Globus pallidus (tissue), 1 donor: ENCODE data around the gene RAE1.
"Not testable (repeated sequence)": the region's sequence is repeated elsewhere in the genome, so short reads cannot be mapped to it uniquely, and the experiment has no call there.

Experiments
- DNase-seq: peaks from one replicate; pipeline ENCODE4 v3.0.0-alpha.2; 2015; ENCODE audit warnings: low spot score

The RAE1 gene

DNA sequence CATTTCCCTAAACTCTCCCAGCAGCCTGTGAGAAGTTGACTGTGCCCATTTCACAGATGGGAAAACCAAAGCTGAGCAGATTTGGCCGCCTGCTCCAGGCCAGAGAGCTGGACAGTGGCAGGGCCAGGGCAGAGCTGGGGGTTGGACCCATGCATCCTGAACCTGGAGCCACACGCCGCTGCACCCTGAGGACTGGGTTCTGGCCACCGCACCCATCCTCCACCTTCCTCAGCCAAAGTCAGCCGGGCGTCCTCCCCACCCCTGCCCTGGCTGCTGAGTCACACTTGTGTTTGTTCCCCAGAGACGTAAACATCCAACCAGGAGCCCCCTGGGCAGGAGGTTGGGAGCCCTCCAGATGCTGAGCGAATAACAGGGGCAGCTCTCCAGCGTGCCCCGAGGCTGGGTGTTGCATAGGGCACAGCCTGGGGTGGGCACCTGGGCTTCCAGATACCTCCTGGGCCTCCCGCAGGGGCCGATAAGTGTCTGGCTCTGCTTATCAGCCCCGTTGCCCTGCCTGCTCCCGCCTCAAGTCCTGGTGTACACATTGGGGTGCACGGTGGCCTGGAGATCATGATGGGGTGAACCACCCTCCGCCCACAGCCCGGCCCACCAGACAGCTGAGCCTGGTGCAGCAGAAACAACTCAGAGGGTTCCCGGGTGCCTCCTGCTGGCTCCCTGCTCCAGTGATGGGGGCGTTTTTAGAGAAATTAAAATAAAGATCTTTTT lies 64.0 kb downstream of the RAE1 start:
- DNase-seq: no peak

DNA sequence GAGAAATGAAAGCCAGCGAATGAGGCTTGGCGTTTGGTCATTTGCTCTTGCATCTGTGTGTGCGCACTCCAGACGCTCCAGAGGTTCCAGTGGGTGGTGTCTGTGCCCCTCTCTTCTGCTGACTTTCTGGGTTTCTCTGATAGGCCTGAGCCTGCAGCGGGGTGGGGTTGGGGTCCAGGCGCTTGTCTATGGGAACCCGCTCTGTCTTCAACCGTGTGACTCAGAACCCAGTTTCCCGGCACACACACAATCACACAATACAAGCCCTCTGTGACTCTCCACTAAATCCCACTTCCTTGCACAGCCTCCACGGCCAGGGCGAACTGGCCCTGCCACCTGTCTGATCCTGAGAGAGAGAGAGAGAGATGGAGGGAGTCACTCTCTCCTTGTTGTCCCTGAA lies 64.7 kb downstream of the RAE1 start:
- no peak for DNase-seq

- no peak for DNase-seq
These were observed 65.4 kb downstream of the RAE1 start for GRCh38 chr20:57416296-57417022.

DNA sequence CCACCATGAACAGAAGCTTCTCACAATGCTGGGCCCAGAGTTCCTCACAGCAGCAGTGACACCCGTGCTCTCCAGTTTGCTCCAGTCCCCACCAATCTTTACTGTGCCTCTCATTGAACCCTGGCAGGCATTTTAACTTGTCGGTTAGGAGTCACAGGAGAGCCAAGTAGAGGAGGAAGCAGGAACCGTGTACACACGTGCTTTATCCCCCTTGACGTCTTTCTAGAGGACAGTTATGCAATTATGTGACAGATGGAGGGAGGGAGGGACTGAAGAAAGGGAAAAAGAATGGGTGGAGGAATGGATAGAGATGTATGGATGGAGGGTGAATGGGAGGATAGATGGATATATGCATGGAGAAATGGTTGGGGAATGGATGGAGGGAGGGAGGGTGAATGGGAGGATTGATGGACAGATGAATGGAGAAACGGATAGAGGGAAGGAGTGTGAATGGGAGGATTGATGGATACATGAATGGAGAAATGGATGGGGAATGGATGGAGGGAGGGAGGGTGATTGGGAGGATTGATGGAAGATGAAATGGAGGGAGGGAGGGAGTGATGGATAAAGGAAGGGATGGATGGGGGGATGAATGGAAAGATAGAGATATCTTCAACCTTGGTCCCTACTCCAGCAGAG lies 66.1 kb downstream of the RAE1 start:
- DNase-seq: no peak

DNA sequence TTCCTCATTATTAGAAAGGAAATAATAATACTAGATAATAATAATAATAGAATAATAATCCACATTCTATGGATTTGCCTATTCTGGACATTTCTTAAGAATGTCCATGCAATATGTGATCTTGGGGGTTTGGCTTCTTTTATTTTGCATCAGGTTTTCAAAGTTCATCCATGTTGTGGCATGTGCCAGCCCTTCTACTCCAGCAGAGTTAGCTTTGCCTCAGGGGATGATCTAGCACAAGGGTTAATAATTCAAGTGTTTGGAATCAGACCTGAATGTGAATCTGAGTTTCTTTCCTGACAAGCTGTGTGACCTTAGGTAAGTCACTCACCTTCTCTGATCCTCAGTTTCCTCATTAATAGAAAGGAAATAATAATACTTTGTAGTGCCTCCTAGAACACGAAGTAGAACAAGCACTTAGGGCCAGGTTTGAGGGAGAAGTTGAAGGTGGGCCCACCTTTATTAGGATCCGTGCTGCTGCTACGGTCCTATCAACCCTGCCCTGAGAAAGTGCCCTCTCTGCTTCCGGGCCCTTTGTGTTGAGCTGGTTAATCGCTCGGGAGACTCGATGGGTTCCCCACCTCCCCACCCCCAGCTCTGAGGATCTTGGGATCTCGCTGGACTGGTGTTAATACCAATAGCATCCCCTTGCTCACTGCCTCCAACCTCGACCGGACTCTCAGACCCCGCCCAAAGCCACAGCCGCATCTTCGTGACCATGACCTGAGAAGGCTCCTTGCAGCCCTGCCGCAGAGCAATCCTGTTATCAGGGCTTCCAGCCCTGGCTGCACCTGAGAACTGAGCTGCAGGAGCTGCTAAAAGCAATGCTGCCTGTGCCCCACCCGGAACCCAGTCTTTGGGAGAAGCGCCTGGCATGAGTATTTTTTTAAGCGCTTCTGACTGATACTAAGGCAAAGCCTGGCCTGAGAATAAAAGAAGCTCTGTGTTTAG lies 67.0 kb downstream of the RAE1 start:
- DNase-seq: no peak

- not testable (repeated sequence) for DNase-seq
These were observed 68.4 kb downstream of the RAE1 start for GRCh38 chr20:57419479-57419878.

DNA sequence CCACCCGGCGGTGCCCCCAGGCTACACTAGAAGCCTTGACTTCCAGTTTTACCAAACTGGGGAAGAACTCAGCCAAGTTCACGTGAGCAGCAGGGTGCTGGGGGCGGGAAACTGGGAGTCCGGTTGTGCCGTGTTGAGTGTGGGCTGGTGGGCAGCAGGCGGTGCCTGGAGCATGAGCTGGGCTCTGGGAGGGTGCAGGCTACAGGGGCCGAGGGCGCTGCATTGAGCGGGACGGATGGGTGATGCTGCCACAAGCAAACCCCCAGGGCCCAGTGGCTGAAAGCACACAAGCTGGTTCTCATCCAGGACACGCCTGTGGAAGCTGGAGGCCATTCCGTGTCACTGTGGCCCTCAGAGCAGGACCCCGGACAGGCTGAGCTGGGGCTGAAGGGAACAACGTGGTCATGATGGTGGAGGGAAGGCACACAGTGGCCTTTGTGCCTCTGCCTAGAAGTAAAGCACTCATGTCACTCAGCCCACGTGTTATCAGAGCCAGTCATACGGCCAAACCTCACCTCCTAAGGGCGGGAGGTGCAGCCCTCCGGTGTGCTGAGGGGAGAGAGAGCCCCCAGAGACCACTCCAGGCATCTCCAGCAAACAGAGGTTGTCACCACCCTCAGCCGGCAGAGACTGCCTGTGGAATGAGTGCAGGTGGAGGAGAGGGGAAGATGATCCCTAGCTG lies 69.7 kb downstream of the RAE1 start:
- DNase-seq: no peak

DNA sequence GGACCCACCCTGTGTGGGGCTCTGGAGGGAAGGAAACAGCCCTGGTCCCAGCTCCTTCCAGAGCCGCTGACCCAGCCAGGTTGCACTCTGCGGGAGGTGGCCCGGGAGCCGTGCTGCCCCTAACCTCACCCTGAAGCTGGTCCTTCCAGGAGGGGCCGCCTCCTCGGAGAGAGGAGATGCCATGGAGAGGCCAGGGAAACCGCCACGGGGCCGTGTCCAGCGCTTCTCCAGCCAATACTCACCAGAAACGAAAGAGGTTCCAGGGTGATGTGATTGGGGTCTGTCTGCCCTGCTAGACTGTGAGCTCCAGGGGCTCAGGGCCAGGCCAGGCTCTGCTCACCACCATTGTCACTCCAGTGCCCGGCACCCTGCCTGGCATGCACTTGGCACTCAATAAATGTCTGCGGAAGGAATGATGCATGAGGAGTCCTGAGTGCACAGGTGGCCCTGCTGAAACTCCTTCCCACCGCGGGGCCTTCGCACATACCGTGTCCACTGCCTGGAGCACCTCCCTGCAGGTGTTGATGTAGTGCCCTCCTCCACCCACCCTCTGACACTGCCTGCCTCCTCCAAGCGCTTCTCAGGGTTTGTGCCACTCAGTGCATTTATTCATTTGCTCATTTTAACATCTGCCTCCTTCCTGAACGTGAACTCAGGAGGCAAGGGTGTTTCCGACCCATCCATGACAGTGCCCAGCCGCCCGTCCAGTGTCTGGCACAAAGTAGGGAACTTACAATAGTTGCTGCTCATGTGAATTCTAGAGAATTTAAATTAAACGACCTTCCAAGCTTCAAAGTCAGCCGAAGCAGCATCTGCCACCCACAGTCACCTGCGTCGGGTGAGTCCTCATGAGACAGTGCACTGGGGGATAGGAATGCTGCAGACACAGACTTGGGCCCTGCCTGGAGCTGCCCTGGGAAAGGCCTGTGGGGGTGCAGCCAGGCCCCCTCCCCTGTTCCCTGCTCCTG lies 70.5 kb downstream of the RAE1 start:
- no peak for DNase-seq

DNA sequence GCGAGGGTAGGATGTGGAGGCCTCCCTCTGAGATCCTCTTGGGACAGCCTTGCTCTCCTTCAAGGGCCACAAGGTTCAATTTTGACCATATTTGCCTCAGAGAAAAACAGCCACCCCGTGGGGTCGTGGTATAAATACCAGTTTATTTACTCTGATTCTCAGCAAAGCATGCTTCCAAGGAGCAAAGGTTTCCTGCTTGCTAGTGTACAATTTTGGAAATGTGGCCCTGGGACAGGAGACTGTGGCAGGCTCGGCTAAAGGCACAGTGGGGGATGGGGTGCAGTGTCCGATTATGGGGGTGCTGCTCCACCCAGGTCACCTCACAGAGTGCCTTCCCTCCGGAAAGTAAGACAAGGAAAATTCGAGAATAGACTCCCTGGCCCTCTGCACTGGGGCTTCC lies 71.2 kb downstream of the RAE1 start:
- no peak for DNase-seq

DNA sequence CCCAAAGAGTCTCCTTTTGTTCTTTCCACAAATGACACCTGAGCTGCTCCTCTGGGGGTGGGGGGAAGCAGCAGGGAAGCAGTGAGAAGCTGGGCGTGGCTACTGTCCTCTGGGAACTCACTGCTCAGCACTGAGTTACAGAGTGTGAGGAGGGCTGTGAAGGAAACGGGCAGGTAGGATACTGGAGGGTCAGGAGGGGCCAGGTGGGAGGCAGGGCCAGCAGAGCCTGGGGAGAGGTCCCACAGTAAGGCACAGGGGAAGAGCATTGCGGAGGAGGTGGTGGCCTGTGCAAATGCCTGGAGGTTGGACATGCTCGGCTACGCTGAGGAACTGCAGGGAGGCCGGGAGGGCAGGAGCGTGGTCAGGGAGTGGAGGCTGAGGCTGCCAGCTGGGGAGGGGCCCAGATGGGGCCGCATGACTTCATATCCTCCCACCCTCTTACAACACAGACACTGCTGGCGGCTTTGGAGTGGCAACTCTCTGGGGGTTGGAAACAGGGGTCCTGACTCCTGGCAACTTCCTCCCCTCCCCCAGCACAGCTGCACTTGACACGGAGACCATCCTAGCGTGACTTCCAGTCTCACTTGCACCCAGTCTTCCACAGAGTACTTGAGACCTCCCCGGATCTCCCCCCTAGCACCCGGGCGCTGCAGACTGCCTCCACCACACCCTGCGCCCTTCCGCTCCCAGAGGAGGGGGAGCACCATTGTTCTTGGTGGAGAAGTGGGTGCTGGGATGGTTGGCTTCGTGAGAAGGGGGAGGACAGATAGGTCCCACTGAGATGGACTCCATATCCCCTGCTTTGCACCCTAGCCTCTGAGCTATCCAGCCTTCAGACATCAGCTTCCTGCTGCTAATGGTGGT lies 74.3 kb downstream of the RAE1 start:
- DNase-seq: no peak

DNA sequence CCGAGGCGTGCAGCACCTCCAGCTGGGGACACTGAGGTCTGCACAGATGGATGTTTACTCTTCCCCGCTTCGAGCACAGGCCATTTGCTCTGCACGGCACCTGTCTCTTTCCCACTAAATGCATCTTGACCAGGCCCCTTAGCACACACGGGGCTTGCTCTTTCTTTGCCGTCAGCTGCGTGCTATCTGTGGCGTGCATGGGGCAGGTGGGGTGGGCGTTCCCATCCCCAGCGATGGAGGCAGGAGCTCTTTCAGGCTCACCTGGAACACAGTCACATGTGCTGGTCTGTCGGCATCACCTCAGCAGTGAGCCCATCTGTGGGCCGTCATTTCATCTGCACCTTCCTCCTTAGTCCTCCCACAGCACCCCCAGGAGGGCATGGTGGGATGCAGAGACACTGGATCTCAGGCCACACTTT lies 75.2 kb downstream of the RAE1 start:
- DNase-seq: no peak

DNA sequence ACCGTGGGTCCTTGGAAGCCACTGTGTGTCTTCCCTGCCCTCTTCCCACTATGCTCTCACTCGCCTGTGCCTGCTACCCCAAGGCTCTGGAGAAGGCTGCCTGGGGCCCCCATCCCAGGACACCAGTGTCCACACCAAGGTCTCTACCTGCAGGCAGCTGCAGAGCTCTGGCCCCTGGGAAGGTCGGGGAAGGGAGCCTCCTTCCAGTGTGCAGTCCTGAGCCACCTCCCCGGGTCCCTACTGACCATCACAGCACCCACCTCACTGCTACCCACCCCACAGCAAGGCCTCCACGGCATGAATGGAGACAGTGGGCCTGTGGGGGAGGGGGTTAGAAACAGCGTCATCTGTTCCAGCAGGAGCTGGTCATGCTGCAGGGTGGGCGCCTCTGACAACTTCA lies 75.8 kb downstream of the RAE1 start:
- DNase-seq: no peak

- DNase-seq: peak; percentile 75
These were observed 77.5 kb downstream of the RAE1 start for GRCh38 chr20:57428324-57429158.
